GM18951 (cell line): ENCODE data around the gene VPS54.
"Not testable (repeated sequence)": the region's sequence is repeated elsewhere in the genome, so short reads cannot be mapped to it uniquely, and the experiment has no call there.

Experiments
- POLR2A ChIP-seq: IDR thresholded peaks from 4 replicates; pipeline ENCODE4 v1.6.1; 2011; ENCODE audit warnings: mild to moderate bottlenecking; ENCODE audit not compliant: insufficient read length, insufficient read depth; ENCODE audit errors: extremely low read depth
- in situ Hi-C: fragments of 300-500 bp; cut with MboI; formaldehyde crosslinking; loops from one replicate; pipeline ENCODE4 v1.12.0; 2022; ENCODE audit warnings: low sequenced_read_pairs, mixed read lengths, inconsistent platforms; ENCODE audit not compliant: unreplicated experiment

The VPS54 gene

DNA sequence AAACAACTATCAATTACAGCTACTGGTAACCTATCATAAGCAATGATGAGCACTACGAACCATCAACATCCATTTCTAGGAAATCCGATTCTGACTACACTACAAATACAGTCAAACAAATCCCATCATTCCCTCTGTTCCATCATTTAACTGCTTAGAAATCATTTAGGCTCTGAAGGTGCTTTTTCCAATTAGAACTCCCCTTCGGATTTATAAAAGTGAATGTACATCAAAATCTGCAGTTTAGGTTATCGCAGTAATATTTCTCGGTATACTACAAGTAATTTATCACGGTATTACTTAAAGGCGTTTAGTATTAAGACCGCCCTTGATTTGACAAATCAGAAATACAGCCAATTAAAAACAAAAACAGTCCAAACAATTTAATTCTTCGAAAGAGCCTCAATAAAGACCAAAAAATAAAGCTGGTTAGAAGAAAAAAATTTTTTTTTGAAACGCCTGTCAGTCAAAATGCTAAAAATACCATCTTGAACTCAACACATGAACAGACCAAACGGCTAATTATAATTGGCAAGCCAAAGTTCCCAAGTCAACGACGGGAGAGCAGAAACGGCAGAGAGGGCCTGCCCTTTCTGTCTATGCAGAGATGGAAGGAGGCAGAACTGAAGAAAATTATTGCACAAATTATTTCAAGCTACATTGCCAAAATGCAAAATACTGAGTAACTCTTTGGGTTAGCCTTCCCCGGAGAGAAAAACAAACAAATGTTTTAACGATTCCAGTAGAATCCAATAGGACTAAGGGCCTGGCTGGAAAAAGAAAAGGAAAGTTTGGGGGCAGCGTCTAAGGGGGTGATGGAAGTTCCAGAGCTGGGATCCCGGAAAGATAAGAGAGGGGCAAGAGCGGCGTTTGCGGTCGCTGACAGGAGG lies 1.2 kb downstream of the VPS54 start:
- TF ChIP-seq POLR2A: no peak
- in situ Hi-C loops: no loop called here

DNA sequence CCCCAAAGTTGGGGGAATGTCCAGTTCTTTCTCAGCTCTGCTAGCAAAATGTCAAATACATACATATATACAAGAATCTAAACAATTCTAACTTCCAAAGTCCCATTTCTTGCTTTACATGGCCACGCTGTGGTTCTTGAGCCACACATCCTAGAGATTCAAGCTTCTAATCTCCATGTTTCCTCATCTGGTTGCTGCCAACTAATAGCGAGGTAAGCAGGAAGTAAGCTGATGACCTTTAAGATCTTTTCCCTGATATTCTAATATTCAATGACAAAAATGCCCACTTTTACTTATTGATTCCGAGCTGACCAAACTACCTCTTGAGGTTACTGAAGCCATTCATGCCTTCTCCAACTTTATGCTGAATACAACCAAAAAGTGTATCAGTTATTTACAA lies 3.3 kb downstream of the VPS54 start:
- no peak for TF ChIP-seq POLR2A

DNA sequence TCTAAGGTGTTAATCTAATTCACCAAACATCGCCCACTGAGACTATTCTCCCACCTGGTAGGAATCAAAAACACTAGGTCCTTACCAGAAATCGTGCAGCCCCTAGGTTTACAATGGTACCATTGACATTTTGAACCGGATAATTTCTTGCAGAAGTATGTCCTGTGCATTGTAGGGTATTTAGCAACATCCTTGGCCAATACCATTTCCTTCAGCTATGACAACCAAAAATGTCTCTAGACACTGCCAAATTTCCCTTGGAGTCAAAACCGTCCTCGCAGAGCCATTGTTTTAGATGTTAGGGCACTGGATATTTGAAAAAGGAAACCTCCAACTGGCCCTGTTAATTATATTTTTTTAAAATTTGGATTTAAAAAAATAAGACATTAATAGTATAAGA lies 3.8 kb downstream of the VPS54 start:
- in situ Hi-C loops: no loop called here
- no peak for TF ChIP-seq POLR2A

More for the DNA sequence above, 3.3 kb downstream of the VPS54 start:
- in situ Hi-C loops: no loop called here

DNA sequence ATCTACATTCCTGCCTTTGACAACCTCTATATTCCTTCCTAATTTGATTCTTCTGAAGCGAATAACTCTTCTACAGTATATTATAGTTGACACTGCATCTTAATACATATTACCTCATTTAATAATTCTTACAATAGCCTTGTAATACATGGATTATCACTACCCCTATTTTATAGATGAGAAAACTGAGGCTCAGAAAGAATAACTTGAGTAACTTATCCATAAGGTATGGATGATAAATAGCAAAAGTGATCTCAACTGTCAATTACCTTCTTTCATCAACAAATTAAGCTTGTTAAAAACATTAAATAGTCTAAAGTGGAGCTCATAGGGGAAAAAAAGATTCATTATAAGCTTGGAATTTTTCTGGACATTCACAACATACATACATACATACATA lies 4.6 kb downstream of the VPS54 start:
- in situ Hi-C loops: no loop called here
- TF ChIP-seq POLR2A: no peak

DNA sequence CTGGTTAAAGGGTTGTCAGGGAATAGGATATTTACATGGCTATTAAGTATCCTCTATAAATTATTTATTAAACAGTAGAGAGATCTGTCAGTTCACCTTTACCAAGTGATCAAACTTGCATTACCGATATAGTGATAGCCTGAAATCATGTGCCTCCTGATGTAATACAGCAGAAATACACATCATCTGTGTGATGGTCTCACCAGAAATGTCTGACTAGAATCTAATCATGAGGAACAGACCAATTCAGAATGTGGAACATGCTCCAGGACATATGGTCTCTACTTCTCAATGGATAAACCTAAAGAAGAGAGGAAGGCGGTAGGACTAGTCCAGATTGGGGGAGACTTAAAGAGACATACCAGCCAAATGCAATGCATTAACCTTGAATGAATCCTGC lies 6.2 kb downstream of the VPS54 start:
- in situ Hi-C loops: no loop called here
- no peak for TF ChIP-seq POLR2A

DNA sequence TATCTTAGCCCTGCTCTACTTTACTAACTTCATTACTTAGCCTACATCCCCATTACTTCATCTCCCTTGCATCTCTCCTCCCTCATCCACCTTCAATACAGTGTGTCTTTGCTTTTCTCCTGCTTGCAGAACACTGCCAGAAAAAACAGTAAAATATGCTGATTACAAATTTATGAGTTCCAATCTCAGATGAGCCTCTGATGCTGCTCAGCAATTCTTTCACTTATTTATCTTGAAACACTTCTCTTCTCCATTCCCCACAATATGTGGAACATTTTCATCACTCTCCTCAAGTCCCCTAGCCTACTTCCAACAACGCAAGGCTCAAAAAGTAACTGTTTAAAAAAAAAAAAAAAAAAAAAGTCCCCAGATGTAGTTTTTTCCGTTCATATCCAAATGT lies 7.1 kb downstream of the VPS54 start:
- in situ Hi-C loops: no loop called here
- no peak for TF ChIP-seq POLR2A

DNA sequence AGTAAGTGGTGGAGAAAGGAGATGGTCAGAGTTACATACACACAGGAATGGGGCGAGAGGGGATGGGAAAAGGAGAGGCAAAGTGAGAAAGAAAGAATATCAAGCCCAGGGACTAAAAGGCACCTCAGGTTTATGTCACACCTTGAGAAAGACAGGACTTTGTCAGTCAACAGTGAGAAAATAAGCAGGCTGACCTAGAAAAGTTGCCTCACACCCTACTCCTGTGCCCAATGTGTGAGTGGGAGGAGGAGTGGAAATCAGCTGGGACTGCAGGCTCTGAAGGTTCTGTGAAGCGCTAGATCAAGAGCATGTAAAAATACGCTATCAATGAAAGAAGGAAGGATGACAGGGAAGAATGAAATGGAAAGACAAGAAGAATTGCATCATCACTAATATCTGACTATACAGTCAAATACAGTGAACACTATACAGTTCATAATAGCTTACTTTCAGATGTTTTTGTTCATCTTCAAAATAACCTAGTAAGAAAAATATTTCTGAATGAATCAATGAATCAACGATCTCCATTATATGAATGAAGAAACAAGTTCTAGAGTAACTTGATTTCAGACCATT lies 10.7 kb downstream of the VPS54 start:
- TF ChIP-seq POLR2A: no peak
- in situ Hi-C loops: no loop called here

DNA sequence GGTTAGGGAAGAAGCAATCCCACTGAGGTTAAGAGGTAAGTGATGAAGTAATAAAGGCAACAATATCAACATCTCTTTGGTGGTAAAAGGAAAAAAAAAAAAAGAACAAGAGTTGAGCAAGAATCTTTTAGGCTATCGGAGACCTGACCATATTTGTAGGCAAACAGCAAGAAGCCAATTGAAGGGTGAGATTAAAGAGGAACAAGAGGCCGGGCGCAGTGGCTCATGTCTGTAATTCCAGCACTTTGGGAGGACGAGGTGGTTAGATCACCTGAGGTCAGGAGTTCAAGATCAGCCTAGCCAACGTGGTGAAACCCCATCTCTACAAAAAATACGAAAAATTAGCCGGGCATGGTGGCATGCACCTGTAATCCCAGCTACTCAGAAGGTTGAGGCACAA lies 11.3 kb downstream of the VPS54 start:
- in situ Hi-C loops: no loop called here
- no peak for TF ChIP-seq POLR2A

DNA sequence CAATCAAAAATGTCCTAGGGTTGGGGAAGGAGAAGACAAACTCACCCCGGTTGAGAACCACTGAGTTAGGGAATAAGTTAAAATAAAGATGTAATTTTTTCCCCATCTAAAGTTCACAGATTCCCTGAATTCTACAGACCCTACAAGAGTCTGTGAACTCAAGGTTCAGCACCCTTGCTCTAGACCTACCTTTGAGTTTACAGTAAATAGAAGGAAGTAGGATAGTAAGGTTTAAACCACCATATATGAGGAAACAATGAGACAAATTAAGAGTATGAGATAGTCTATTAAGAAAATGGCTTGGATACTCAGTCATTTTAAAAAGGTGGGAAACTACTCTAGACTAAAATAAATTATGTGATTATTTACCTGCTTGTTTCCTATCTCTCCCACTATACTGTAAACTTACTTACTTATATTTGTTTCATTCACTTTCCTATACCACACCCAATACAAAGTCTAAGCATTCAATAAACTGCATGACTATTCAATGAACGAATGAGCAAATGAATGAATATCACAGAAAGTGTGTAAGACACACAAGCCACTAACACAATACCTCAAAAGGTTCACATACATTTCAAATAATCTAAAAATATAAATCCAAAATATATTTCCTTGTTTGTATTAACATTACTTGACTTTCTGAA lies 13.4 kb downstream of the VPS54 start:
- in situ Hi-C loops: no loop called here

DNA sequence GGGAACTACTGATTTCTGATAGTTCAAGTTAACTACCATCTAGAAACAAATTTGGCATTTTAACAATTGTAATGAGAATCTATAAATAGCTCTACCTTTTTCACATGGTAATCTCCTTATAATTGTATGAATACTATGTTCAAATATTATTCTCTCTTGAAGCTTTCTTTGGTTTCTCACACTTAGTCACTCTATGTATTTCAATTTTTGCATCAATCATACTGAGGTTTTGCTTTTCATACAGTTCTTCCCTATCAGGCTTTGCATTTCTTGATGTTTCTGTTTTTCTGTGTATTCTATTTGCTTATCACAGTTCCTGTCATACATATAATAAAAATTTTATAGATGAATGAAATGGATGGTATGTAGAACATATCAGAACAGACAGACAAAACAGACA lies 16.0 kb downstream of the VPS54 start:
- no peak for TF ChIP-seq POLR2A
- in situ Hi-C loops: no loop called here

More for the DNA sequence above, 13.4 kb downstream of the VPS54 start:
- no peak for TF ChIP-seq POLR2A

DNA sequence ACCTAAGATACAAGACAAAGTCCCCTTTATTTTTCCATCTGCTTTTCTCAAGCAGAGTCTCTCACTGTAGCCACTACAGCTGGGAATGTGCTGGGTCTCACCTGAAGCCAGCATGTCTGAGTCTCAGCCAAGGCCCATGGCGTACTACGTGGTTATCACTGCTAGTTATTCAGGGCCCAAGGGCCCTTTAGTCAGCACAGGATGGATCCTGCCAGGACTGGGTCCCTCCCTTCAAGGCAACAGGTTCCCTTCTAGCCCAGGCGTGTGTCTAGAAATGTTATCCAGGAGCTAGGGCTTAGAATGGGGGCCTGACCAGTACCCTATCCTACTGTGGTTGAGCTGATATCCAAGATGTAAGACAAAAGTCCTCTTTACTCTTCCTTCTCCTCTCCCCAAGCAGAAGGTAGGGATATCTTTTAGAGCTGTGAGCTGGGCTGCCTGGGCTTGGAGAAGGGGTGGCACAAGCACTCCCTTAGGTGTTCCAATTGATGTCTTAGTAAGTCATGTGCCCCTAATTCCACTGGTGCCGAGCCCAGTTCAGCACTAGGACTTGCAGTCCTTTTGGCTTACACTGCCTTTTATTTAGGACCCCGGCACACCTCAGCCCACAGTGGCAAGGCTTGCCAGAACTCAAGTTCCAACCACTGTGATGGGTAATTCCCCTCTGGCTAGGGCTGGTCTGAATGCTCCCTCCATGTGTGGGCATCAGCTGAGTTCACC lies 17.7 kb downstream of the VPS54 start:
- in situ Hi-C loops: no loop called here
- TF ChIP-seq POLR2A: no peak

DNA sequence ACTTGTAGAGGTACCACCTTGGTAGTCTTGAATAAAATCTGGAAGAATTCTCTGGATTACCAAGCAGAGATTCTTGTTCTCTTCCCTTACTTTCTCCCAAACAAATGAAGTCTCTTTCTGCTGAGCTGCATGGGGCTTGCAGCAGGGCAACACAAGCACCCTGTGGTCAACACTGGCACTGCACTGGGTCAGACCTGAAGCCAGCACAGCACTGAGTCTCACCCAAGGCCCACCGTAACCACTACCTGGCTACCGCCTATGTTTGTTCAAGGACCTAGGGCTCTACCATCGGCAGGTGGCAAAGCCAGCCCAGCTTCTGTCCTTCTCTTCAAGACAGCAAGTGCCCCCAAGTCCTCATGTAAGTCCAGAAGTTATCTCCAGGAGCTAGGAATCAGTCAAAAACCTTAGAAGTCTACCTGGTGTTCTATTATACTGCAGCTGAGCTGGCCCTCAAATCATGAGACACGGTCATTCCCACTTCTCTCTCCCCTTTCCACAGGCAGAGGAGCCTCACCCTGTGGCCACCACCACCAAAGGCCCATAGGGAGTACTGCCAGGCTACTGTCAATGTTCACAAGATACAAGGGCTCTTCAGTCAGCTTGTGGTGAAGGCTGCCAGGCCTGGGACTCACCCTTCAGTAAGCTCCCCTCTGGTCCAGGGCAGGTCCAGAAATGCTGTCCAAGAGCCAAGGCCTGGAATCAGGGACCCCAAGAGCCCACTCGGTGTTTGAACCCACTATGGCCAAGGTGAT lies 18.4 kb downstream of the VPS54 start:
- no peak for TF ChIP-seq POLR2A
- in situ Hi-C loops: no loop called here

DNA sequence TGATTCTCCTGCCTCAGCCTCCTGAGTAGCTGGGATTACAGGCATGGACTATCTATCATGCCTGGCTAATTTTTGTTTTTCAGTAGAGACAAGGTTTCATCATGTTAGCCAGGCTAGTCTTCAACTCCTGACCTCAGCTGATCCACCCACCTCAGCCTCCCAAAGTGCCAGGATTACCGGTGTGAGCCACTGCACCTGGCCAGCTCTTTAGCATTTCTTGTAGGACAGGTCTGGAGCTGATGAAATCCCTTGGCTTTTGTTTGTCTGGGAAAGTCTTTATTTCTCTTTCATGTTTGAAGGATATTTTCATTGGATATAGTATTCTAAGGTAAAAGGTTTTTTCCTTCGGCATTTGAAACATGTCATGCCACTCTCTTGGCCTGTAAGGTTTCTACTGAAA lies 20.2 kb downstream of the VPS54 start:
- in situ Hi-C loops: no loop called here
- no peak for TF ChIP-seq POLR2A

DNA sequence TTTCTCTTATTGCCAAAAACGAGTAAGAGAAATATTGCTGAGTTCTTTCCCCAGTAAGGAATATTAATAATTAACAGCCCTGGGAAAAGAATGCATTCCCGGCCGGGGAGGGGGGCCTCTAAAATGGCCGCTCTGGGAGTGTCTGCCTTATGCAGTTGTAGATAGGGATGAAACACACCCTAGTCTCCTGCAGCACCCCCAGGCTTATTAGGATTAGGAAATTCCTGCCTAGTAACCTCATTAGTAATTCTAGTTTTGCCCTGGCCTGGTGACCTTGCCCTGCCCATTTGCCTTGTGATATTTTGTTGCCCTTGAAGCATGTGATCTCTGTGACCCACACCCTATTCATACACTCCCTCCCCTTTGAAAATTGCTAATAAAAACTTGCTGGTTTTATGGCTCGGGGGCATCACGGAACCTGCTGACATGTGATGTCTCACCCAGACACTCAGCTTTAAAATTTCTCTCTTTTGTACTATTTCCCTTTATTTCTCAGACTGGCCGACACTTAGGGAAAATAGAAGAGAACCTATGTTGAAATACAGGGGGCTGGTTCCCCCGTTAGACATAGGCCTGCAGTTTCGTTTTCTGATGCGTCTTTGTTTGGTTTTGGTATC lies 22.5 kb downstream of the VPS54 start:
- in situ Hi-C loops: not testable (repeated sequence)

DNA sequence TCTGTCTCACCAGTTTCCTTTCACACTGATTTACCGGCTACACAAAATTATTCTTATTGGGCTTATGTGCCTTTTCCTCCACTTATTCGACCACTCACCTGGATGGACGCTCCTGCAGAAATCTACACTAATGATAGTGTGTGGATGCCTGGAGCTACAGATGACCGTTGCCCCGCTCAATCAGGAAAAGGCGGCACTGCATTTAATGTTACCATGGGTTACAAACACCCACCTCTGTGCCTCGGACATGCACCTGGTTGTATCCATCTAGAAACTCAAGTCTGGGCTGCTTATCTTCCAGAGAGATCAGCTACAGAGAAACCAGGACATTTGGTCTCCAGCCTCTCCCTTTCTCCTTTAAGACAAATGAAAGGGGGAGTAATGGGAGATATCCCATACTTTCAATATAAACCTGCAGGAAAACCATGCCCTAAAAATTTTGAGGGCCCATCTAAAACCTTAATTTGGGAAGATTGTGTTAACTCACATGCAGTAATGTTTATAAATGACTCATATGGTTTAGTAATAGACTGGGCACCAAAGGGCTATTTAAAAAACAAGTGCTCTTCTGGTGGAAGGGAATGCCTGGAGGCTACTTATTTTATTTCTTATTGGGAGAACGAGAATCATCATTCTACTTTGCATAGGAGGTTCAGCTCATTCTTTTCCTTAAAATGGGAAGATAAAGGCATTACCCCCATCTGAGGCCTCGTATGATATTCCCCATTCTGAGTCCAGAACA lies 24.7 kb downstream of the VPS54 start:
- in situ Hi-C loops: not testable (repeated sequence)
